ENCODE data around the gene LCMT1. TPM values are rescaled to one million over a fixed set of nuclear protein-coding genes. Genes with fewer than 3 reads are reported as not detected.
"Not testable (repeated sequence)": the region's sequence is repeated elsewhere in the genome, so short reads cannot be mapped to it uniquely, and the experiment has no call there.

Gene LCMT1
- total RNA-seq: 35.5 and 39.5 TPM in 2 replicates

- H3K36me3 ChIP-seq (ENCODE audit: insufficient read depth, low read length): peaks cover 4% of the 10 kb centered on the region
- H3K79me2 ChIP-seq (ENCODE audit: insufficient read depth, low read length): peaks cover 55% of the 10 kb centered on the region
- H3K27me3 ChIP-seq (ENCODE audit: insufficient read depth, low read length): no peaks in the 10 kb centered on the region
- H3K4me1 ChIP-seq (ENCODE audit: insufficient read depth, low read length): peaks cover 29% of the 10 kb centered on the region
- peak within 1 kb of the TSS; percentile 99 for H3K4me3 ChIP-seq (ENCODE audit: insufficient read depth, low read length)
- H3K27ac ChIP-seq (ENCODE audit: low read depth, low read length): peak within 1 kb of the TSS; percentile 88
- peak within 1 kb of the TSS; percentile 98 for H3K4me2 ChIP-seq (ENCODE audit: insufficient read depth, low read length)
- DNase-seq (ENCODE audit: insufficient read length, low spot score, missing footprints): peak; percentile 98
- peak within 1 kb of the TSS; percentile 94 for H2AFZ ChIP-seq (ENCODE audit: low read length)
- peaks cover 12% of the 10 kb centered on the region for H4K20me1 ChIP-seq (ENCODE audit: insufficient read depth, low read length)
- no peak for TF ChIP-seq CTCF (IDR thresholded peaks at IDR 0.05; ENCODE audit: extremely low read depth, low read depth, low read length)
- H3K9me3 ChIP-seq (ENCODE audit: low read depth, low read length): no peaks in the 10 kb centered on the region
Measured at GRCh38 chr16:25111403-25112166, at the start of gene LCMT1. Gene LCMT1, plus strand, starts transcription at chr16:25111742. Its CDS starts 142 bp downstream, at chr16:25111884.

DNA sequence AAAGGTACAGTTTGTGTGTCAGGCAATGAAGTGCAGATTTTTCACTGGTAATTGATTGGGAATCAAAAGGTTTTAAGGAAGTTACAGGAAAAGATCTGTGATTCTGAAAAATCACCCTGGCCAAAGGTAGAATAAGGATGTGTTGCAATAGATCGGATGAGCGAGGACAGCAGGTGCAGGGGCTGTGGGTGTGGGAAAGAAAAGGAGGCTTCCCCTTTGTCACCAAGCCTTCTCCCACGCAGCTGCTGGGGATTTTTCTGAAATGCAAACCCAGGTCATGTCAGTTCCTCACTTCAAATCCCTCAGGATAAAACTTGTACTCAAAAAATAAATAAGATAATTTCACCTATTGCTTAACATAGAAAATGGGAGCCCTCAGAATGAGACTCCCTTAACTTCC is 48.4 kb upstream of the LCMT1 start:
- Histone ChIP-seq H2AFZ (ENCODE audit: low read length) (no peak overlapping the region), H3K36me3 (ENCODE audit: insufficient read depth, low read length) (no peaks in the 10 kb centered on the region), H3K4me2 (ENCODE audit: insufficient read depth, low read length) (no peak overlapping the region), H3K9me3 (ENCODE audit: low read depth, low read length) (no peaks in the 10 kb centered on the region), H3K27me3 (ENCODE audit: insufficient read depth, low read length) (no peaks in the 10 kb centered on the region), H3K27ac (ENCODE audit: low read depth, low read length) (peak overlapping the region; percentile 26), H3K79me2 (ENCODE audit: insufficient read depth, low read length) (no peaks in the 10 kb centered on the region), H4K20me1 (ENCODE audit: insufficient read depth, low read length) (no peaks in the 10 kb centered on the region), H3K4me3 (ENCODE audit: insufficient read depth, low read length) (no peak overlapping the region), H3K4me1 (ENCODE audit: insufficient read depth, low read length) (peaks cover 26% of the 10 kb centered on the region)
- no peak for TF ChIP-seq CTCF (IDR thresholded peaks at IDR 0.05; ENCODE audit: extremely low read depth, low read depth, low read length)
- no peak for DNase-seq (ENCODE audit: insufficient read length, low spot score, missing footprints)

DNA sequence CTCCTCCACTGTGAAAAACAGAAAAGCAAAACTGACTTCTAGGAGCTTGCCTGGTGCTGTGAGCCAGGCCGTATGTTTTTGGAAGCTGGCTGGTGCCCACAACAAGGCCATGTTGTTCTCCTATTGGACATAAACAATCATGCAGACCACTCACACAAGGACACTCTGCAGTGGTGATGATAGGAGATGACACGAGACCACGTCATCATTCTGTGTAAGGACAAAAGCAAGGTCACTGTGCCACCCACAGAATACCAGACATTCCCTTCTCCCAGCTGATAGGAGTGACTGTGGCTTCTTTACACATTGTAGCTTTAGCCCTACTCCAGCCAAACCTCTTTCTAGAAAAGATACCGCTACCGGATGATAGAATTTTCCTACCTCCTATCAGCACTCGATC is 47.7 kb upstream of the LCMT1 start:
- no peak overlapping the region for H3K4me3 ChIP-seq (ENCODE audit: insufficient read depth, low read length)
- TF ChIP-seq CTCF (IDR thresholded peaks at IDR 0.05; ENCODE audit: extremely low read depth, low read depth, low read length): no peak
- no peaks in the 10 kb centered on the region for H3K9me3 ChIP-seq (ENCODE audit: low read depth, low read length)
- H3K27ac ChIP-seq (ENCODE audit: low read depth, low read length): peak overlapping the region; percentile 26
- no peak overlapping the region for H2AFZ ChIP-seq (ENCODE audit: low read length)
- H3K36me3 ChIP-seq (ENCODE audit: insufficient read depth, low read length): no peaks in the 10 kb centered on the region
- DNase-seq (ENCODE audit: insufficient read length, low spot score, missing footprints): peak; percentile 91
- peaks cover 26% of the 10 kb centered on the region for H3K4me1 ChIP-seq (ENCODE audit: insufficient read depth, low read length)
- no peaks in the 10 kb centered on the region for H3K79me2 ChIP-seq (ENCODE audit: insufficient read depth, low read length)
- H3K4me2 ChIP-seq (ENCODE audit: insufficient read depth, low read length): no peak overlapping the region
- H3K27me3 ChIP-seq (ENCODE audit: insufficient read depth, low read length): no peaks in the 10 kb centered on the region
- no peaks in the 10 kb centered on the region for H4K20me1 ChIP-seq (ENCODE audit: insufficient read depth, low read length)

GRCh38 chr16:25064281-25064680 is 47.3 kb upstream of the LCMT1 start:
- not testable (repeated sequence) for H3K4me3 ChIP-seq (ENCODE audit: insufficient read depth, low read length); H4K20me1 ChIP-seq (ENCODE audit: insufficient read depth, low read length); H3K4me2 ChIP-seq (ENCODE audit: insufficient read depth, low read length); H3K27me3 ChIP-seq (ENCODE audit: insufficient read depth, low read length); H3K9me3 ChIP-seq (ENCODE audit: low read depth, low read length); DNase-seq (ENCODE audit: insufficient read length, low spot score, missing footprints); H3K36me3 ChIP-seq (ENCODE audit: insufficient read depth, low read length); H3K79me2 ChIP-seq (ENCODE audit: insufficient read depth, low read length); H2AFZ ChIP-seq (ENCODE audit: low read length)
- H3K4me1 ChIP-seq (ENCODE audit: insufficient read depth, low read length): peaks cover 26% of the 10 kb centered on the region
- peak overlapping the region; percentile 15 for H3K27ac ChIP-seq (ENCODE audit: low read depth, low read length)
